GM23338 (cell line): ENCODE results near the gene CYB5R4.

Experiments used
- CREB1 ChIP-seq: fragments of 250-450 bp; sonication (Bioruptor Pico); IDR thresholded peaks from 2 replicates; pipeline ENCODE4 v1.5.0; 2020; ENCODE audit warnings: low read depth, mild to moderate bottlenecking, moderate library complexity
- CTCF ChIP-seq, 2 experiments: fragments of 200-600 bp in 1 of 2; sonication (generic) in 1 of 2; conservative IDR thresholded peaks; 2 replicates each; pipeline versions ENCODE4 v1.5.1 to v1.6.1; 2016 to 2017; ENCODE audit warnings: antibody characterized with exemption in 2 of 2, low read depth in 2 of 2, mild to moderate bottlenecking in 2 of 2, moderate library complexity in 1 of 2
- ETS1 ChIP-seq: IDR thresholded peaks from 2 replicates; pipeline ENCODE4 v1.6.1; 2016; ENCODE audit warnings: antibody characterized with exemption
- EZH2 ChIP-seq: fragments of 200-600 bp; sonication (generic); IDR thresholded peaks from one replicate; pipeline ENCODE4 v1.8.0; 2017; ENCODE audit warnings: antibody characterized with exemption, mild to moderate bottlenecking, low read depth; ENCODE audit not compliant: unreplicated experiment
- EZH2phosphoT487 ChIP-seq: fragments of 200-600 bp; sonication (generic); IDR thresholded peaks from one replicate; pipeline ENCODE4 v1.8.1; 2018; ENCODE audit warnings: antibody characterized with exemption; ENCODE audit not compliant: unreplicated experiment
- JUNB ChIP-seq: IDR thresholded peaks from one replicate; pipeline ENCODE4 v1.6.1; 2016; ENCODE audit warnings: antibody characterized with exemption; ENCODE audit not compliant: unreplicated experiment
- POLR2AphosphoS5 ChIP-seq: IDR thresholded peaks from 2 replicates; pipeline ENCODE4 v1.6.1; 2016; ENCODE audit warnings: antibody characterized with exemption, low read depth
- REST ChIP-seq: IDR thresholded peaks from one replicate; pipeline ENCODE4 v1.6.1; 2018; ENCODE audit warnings: antibody characterized with exemption; ENCODE audit not compliant: unreplicated experiment
- STAT1 ChIP-seq: IDR thresholded peaks from one replicate; pipeline ENCODE4 v1.6.1; 2016; ENCODE audit warnings: antibody characterized with exemption; ENCODE audit not compliant: unreplicated experiment
- ZNF331 ChIP-seq: fragments of 250-450 bp; sonication (Bioruptor Pico); IDR thresholded peaks from 2 replicates; pipeline ENCODE4 v1.5.0; 2020; ENCODE audit warnings: low read depth, mild to moderate bottlenecking, moderate library complexity

GRCh38 chr6:83978324-83978734, 118.8 kb downstream of the CYB5R4 start:
- TF ChIP-seq CTCF (conservative IDR thresholded peaks at IDR 0.05; ENCODE audit: low read depth in 2 of 2) (no peak), EZH2 (no peak), POLR2AphosphoS5 (no peak), EZH2phosphoT487 (no peak), ETS1 (no peak), REST (no peak), CREB1 (no peak), ZNF331 (CRISPR knock-in tag) (no peak), JUNB (no peak), STAT1 (no peak)
